Subcutaneous abdominal adipose tissue (tissue), 5 donors: ENCODE data around the gene PAX2.

ENCODE experiments used
- H3K27ac ChIP-seq: one replicate; pipeline ENCODE4 v1.7.0; 2013; ENCODE audit warnings: low read depth, mild to moderate bottlenecking, inconsistent platforms, low read length, moderate library complexity
- H3K27me3 ChIP-seq, 5 donors: one replicate each; pipeline ENCODE4 v1.7.0; 2013; ENCODE audit warnings: low read length in 5 of 5, inconsistent platforms in 1 of 5; ENCODE audit not compliant: control insufficient read depth in 5 of 5, insufficient read depth in 4 of 5
- H3K36me3 ChIP-seq, 5 donors: one replicate each; pipeline ENCODE4 v1.7.0; 2013; ENCODE audit warnings: low read length in 5 of 5; ENCODE audit not compliant: control insufficient read depth in 5 of 5, insufficient read depth in 5 of 5
- H3K4me1 ChIP-seq, 5 donors: one replicate each; pipeline ENCODE4 v1.7.0; 2013; ENCODE audit warnings: low read length in 5 of 5, mild to moderate bottlenecking in 3 of 5, moderate library complexity in 1 of 5; ENCODE audit not compliant: control insufficient read depth in 5 of 5, insufficient read depth in 5 of 5
- H3K4me3 ChIP-seq, 5 donors: one replicate each; pipeline ENCODE4 v1.7.0; 2013; ENCODE audit warnings: low read length in 5 of 5, low read depth in 1 of 5
- H3K9ac ChIP-seq, 5 donors: one replicate each; pipeline ENCODE4 v1.7.0; 2013; ENCODE audit warnings: low read length in 5 of 5, mild to moderate bottlenecking in 4 of 5, moderate library complexity in 3 of 5
- H3K9me3 ChIP-seq, 5 donors: one replicate each; pipeline ENCODE4 v1.7.0; 2013; ENCODE audit warnings: low read length in 5 of 5; ENCODE audit not compliant: control insufficient read depth in 5 of 5
- donor health status: healthy.
- donor health status: healthy.
- donor health status: healthy.
- donor health status: healthy.
- donor health status: healthy.

Gene PAX2

GRCh38 chr10:100713049-100713858 lies 32.1 kb upstream of the PAX2 start:
- Histone ChIP-seq H3K36me3 (no peaks in the 10 kb centered on the region), H3K4me3 (peak overlapping the region in 2 of 5 donors; percentile 19 to 40), H3K27me3 (peaks cover 30 to 76% (median 68%) of the 10 kb centered on the region in 5 donors), H3K4me1 (peaks cover 0 to 18% (median 12%) of the 10 kb centered on the region in 5 donors), H3K9me3 (peaks cover 0 to 5% (median 0%) of the 10 kb centered on the region in 5 donors), H3K27ac (no peak overlapping the region), H3K9ac (no peak overlapping the region)

- no peak overlapping the region for H3K9ac ChIP-seq
- H3K9me3 ChIP-seq = peaks cover 0 to 5% (median 0%) of the 10 kb centered on the region in 5 donors
- peak overlapping the region in 1 of 5 donors; percentile 19 for H3K4me3 ChIP-seq
- H3K36me3 ChIP-seq = no peaks in the 10 kb centered on the region
- peaks cover 27 to 81% (median 66%) of the 10 kb centered on the region in 5 donors for H3K27me3 ChIP-seq
- H3K27ac ChIP-seq = no peak overlapping the region
- H3K4me1 ChIP-seq = peaks cover 0 to 18% (median 12%) of the 10 kb centered on the region in 5 donors
Observed at GRCh38 chr10:100713859-100714565, 31.4 kb upstream of the PAX2 start.

- H3K4me3 ChIP-seq = no peak overlapping the region
- peaks cover 23 to 76% (median 62%) of the 10 kb centered on the region in 5 donors for H3K27me3 ChIP-seq
- H3K9ac ChIP-seq = no peak overlapping the region
- H3K27ac ChIP-seq = no peak overlapping the region
- peaks cover 0 to 18% (median 12%) of the 10 kb centered on the region in 5 donors for H3K4me1 ChIP-seq
- H3K36me3 ChIP-seq = no peaks in the 10 kb centered on the region
- peaks cover 0 to 5% (median 0%) of the 10 kb centered on the region in 5 donors for H3K9me3 ChIP-seq
Observed at GRCh38 chr10:100714566-100714950, 30.8 kb upstream of the PAX2 start.

- H3K4me1 ChIP-seq = peaks cover 0 to 17% (median 10%) of the 10 kb centered on the region in 5 donors
- H3K9me3 ChIP-seq = peaks cover 0 to 5% (median 0%) of the 10 kb centered on the region in 5 donors
- no peak overlapping the region for H3K9ac ChIP-seq
- H3K27ac ChIP-seq = no peak overlapping the region
- H3K4me3 ChIP-seq = peak overlapping the region; percentile 22 to 51 (median 42)
- peaks cover 20 to 75% (median 63%) of the 10 kb centered on the region in 5 donors for H3K27me3 ChIP-seq
- H3K36me3 ChIP-seq = no peaks in the 10 kb centered on the region
Observed at GRCh38 chr10:100715101-100715444, 30.3 kb upstream of the PAX2 start.

- Histone ChIP-seq H3K9me3 (peaks cover 0 to 5% (median 0%) of the 10 kb centered on the region in 5 donors), H3K36me3 (no peaks in the 10 kb centered on the region), H3K27ac (no peak overlapping the region), H3K4me1 (peaks cover 0 to 14% (median 7%) of the 10 kb centered on the region in 5 donors), H3K4me3 (peak overlapping the region; percentile 34 to 51 (median 42)), H3K9ac (no peak overlapping the region), H3K27me3 (peaks cover 21 to 75% (median 62%) of the 10 kb centered on the region in 5 donors)
Observed at GRCh38 chr10:100715445-100716385, 29.7 kb upstream of the PAX2 start.

GRCh38 chr10:100717166-100717565 lies 28.2 kb upstream of the PAX2 start:
- peaks cover 0 to 14% (median 7%) of the 10 kb centered on the region in 5 donors for H3K4me1 ChIP-seq
- H3K9ac ChIP-seq = no peak overlapping the region
- H3K27ac ChIP-seq = no peak overlapping the region
- no peaks in the 10 kb centered on the region for H3K36me3 ChIP-seq
- peaks cover 0 to 5% (median 0%) of the 10 kb centered on the region in 5 donors for H3K9me3 ChIP-seq
- peaks cover 13 to 68% (median 52%) of the 10 kb centered on the region in 5 donors for H3K27me3 ChIP-seq
- no peak overlapping the region for H3K4me3 ChIP-seq

- no peak overlapping the region for H3K4me3 ChIP-seq
- H3K9me3 ChIP-seq = peaks cover 0 to 5% (median 0%) of the 10 kb centered on the region in 5 donors
- H3K36me3 ChIP-seq = no peaks in the 10 kb centered on the region
- H3K4me1 ChIP-seq = peaks cover 0 to 12% (median 6%) of the 10 kb centered on the region in 5 donors
- H3K9ac ChIP-seq = no peak overlapping the region
- peaks cover 19 to 65% (median 49%) of the 10 kb centered on the region in 5 donors for H3K27me3 ChIP-seq
- no peak overlapping the region for H3K27ac ChIP-seq
Observed at GRCh38 chr10:100718197-100718742, 27.1 kb upstream of the PAX2 start.

- Histone ChIP-seq H3K9ac (no peak overlapping the region), H3K4me3 (no peak overlapping the region), H3K36me3 (no peaks in the 10 kb centered on the region), H3K9me3 (no peaks in the 10 kb centered on the region), H3K27ac (no peak overlapping the region), H3K27me3 (peaks cover 30 to 70% (median 55%) of the 10 kb centered on the region in 5 donors), H3K4me1 (peaks cover 0 to 3% (median 0%) of the 10 kb centered on the region in 5 donors)
Observed at GRCh38 chr10:100723180-100723579, 22.2 kb upstream of the PAX2 start.

GRCh38 chr10:100723770-100724530 lies 21.4 kb upstream of the PAX2 start:
- H3K9ac ChIP-seq = no peak overlapping the region
- H3K36me3 ChIP-seq = no peaks in the 10 kb centered on the region
- no peak overlapping the region for H3K27ac ChIP-seq
- H3K4me3 ChIP-seq = no peak overlapping the region
- peaks cover 0 to 4% (median 2%) of the 10 kb centered on the region in 5 donors for H3K4me1 ChIP-seq
- H3K9me3 ChIP-seq = no peaks in the 10 kb centered on the region
- H3K27me3 ChIP-seq = peaks cover 37 to 70% (median 58%) of the 10 kb centered on the region in 5 donors
